OCI-LY3 (cell line): Measurements from ENCODE around the gene LBP.

Experiments
- CTCF ChIP-seq: fragments of 200-600, 300-600 bp; sonication (generic); IDR thresholded peaks from 2 replicates; pipeline ENCODE4 v1.5.1; 2014; ENCODE audit warnings: antibody characterized with exemption, low read length, low read depth
- EZH2phosphoT487 ChIP-seq: fragments of 200-600 bp; shearing (Covaris generic); IDR thresholded peaks from 2 replicates; pipeline ENCODE4 v1.6.1; 2018; ENCODE audit warnings: antibody characterized with exemption, mixed run types, low read depth

GRCh38 chr20:38300438-38300837, 45.8 kb upstream of the LBP start:
- TF ChIP-seq CTCF (no peak), EZH2phosphoT487 (no peak)
